Raji (cell line): ENCODE data around the gene B9D2.

Experiments
- POLR2A ChIP-seq: IDR thresholded peaks from 2 replicates; pipeline ENCODE4 v1.6.1; 2011; ENCODE audit warnings: low read depth, low read length, control low read depth; ENCODE audit not compliant: insufficient read depth

B9D2 gene

DNA sequence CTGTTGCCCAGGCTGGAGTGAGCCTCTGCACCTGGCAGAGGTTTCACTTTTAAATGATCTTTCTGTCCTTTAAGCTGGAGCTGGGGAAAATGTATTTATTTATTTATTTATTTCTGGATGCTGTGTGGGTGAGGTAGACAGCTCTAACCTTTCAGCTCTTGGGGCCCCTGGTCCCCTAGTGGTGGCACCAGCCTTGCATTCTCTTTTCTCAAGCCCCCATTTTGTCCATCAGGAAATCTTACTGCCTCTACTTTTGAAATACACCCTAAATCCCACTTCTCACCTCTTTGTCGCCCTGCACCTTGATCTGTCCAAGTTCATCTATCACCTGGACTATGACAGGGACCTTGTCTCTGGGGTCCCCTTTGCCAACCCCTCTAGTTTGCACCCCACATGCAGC lies 2.1 kb upstream of the B9D2 start:
- no peak for TF ChIP-seq POLR2A

GRCh38 chr19:41364524-41365391 lies 809 bp upstream of the B9D2 start:
- TF ChIP-seq POLR2A: no peak

DNA sequence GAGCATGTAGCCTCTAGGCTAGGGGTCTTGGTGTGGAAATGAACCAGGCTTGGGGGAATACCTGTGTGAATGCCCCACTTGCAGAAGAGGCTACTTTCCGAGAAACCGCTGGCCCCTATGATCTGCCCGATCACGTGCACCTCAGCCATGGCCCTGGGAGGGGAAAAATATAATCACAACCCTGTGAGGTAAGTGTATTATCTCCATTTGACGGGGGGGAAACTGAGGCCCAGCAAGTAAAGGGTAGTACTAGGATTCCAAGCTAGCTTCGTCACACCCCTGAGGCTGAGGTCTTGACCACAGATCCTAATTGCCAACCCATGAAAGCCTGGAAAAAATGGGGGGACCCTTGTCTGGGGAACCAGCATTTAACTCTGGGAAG lies 587 bp downstream of the B9D2 start:
- no peak for TF ChIP-seq POLR2A

GRCh38 chr19:41362143-41362847 lies 1.7 kb downstream of the B9D2 start:
- TF ChIP-seq POLR2A: no peak

- TF ChIP-seq POLR2A: no peak
Measured at GRCh38 chr19:41359741-41360140, 4.2 kb downstream of the B9D2 start.

- no peak; the same call in 1 of the 2 replicates for TF ChIP-seq POLR2A
Measured at GRCh38 chr19:41357746-41358145, 6.2 kb downstream of the B9D2 start.

DNA sequence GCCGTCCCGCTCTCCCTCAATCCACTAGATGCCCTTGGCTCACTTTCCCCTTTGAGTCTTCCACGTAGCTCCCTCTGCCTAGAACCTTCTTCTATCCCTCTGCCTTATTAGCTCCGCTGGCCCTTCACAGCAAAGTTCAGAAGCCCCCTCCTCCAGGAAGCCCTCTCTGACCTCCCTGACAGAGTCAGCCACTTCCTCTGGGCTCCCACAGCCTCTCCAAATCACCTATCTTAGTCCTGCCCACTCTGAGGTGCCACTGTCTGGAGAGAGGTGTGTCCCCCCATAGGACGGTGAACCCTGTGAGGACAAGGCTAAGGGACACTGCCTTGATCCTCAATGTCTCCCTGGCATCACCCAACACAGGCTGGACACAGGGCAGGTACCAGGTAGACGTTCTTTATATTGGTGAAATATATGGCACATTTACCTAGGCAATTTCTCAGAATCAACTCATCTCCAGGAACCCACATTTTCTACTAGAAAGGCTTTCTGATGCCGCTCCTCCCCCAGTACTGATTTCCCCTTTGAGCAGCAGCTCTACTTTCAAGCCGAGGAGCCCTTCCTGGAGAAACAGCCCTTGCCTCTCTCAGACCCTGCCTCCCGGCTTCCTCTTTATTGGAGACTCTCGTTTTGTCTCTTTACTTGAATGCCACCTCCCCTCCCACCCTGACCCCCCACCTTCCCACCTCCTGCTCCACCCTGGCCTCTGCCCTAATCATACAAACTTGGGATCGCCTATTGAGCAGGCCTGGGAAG lies 6.8 kb downstream of the B9D2 start:
- TF ChIP-seq POLR2A: no peak; the same call in 1 of the 2 replicates

DNA sequence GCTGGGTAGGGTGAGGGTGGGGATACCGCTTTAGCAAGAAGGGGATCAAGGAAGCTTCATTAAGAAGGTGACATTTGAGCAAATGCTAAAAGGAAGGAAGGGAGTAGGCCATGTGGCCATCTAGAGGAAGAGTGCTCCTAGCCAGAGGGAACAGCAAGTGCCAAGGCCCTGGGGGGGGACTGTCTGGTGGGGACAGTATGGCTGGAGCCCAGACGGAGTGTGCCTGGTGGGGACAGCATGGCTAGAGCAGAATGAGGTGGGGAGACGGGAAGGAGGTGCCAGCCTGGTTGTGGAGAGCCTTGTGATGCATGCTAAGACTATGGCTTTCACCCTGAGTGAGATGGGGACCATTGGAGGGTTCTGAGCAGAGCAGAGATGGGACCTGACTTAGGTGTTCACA lies 8.1 kb downstream of the B9D2 start:
- no peak for TF ChIP-seq POLR2A

- no peak for TF ChIP-seq POLR2A
Measured at GRCh38 chr19:41355035-41355434, 8.9 kb downstream of the B9D2 start.

DNA sequence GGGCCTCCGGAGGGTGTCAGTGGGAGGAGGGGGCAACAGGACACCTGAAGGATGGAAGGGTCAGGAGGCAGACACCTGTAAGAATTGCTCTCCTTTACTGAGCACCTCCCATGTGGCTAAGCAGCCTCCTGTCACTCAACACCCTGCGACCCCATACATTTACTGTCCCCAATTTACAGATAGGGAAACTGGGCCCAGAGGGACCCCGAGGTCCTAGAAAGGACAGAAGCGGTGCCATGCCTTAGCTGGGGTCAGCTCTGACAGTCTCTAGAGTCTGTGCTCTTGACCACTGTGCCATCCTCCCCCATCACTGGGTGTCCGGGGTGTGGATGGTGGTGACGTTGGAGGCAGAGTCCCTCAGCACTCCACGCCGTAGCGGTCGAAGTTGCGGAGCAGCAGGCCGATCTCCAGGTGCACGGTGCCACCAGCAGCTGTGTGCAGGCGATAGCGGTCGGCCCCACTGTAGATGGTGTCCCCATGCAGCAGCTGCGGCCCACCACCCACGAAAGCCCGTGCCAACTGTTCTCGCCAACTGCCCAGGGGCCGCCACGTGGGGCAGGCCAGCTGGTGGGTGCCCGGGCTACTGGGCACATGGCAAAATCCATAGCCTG lies 9.5 kb downstream of the B9D2 start:
- TF ChIP-seq POLR2A: no peak

DNA sequence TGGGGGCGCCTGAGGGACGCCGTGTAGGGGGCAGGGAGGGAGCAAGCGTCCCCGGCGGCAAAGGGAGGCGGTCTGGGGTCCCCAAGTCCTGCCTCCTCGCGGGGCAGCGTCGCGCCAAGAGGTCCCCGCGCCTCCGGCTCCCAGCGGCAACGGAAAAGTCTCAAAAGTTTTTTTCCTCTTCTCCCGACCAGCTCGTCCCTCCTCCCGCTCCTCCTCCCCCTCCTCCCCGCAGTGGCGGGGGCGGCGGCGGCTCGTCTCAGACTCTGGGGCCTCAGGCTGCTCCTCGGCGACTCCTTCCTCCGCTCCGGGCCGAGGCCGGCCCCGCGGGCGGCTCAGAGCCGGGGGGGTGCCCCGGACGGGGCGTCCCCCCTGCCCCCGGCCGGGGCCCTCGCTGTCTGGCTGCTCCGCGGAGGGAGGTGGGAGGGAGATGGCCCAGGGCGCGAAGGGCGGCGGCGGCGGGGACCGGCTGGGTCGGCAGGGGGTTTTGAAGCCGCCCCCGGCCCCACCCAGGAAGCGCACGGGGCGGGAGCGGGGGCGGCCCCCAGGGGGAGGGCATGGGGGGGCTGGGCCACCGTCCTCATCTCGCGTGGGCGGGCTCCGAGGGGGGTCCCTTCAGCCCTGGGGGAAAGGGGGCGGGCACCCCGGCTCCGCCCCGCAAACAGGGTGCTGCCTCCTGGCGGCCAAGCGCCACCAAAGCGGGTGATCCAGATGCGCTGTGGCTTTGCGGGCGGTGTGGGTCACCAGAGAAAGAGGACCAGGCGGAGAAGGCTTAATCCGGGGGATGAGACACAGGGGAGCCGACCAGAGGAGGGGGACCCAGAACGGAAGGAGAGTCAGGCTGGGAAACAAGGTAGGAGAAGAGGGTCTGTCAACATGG lies 10.2 kb downstream of the B9D2 start, which contains the start of gene TGFB1:
TSS of gene TGFB1 (minus strand) at position 457 of the 877 bp plus-strand sequence. CDS start 878 bp downstream, outside the sequence.
- TF ChIP-seq POLR2A: peak; percentile 79

GRCh38 chr19:41352609-41353465 lies 11.1 kb downstream of the B9D2 start:
- TF ChIP-seq POLR2A: peak; percentile 30; the same call in 1 of the 2 replicates

DNA sequence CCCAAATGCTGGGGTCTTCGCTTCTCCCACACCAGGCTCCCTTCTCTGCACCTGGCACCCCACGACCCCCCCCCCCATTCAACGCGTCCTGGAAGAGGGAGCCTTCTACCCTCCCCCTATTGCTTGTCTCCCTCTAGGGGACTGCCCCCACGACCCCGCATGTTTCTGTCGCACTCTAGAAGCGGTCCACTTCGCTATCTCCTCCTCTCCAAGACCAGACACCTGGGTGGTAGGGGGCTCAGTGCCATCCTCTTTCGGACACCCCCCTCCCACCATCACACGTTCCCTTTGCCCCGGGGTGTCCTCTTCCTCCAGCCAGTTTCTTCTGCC lies 11.7 kb downstream of the B9D2 start:
- no peak for TF ChIP-seq POLR2A
